Measurements from ENCODE around the gene HIVEP2. TPM values are rescaled to one million over a fixed set of nuclear protein-coding genes. Genes with fewer than 3 reads are reported as not detected.

Gene HIVEP2
- total and polyA plus RNA-seq, 2 donors (not counting 1 experiment from before 2014, with no cell fraction given): 5.0 to 14.4 TPM

DNA sequence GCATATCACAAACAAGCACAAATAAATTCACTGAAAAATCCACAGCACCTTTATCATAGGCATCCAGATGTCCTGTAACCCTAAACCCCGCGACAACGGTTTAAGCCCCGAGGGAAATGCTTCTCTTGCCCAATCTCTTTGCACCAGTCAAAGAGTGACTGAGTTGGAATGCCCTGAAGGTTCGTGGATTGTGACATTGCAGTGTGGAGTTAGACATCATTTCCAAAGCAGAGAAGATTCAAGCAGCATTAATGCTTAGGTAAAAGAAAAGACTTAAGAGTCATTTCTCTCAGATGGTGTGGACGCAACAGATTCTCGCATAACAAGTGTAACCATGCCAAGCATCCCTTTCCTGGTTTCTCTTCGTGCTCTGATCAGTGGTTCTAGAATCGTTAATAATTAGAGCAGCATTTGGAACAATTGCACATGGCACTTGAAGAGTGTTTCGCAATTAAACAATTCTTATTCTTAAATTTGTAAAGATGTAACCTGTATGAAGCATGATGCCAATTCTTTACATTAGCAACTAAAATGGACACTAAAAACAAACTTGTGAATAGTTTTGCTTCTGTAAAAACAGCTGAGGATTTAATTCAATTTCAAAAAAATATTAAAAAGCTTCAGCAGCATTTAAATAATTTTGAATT, 121.6 kb downstream of the HIVEP2 start:
- no peak for DNase-seq (ENCODE audit: low read depth in 2 of 2)
- Histone ChIP-seq H3K27me3 (ENCODE audit: control insufficient read depth, insufficient read depth, low read length) (no peaks in the 10 kb centered on the region), H3K36me3 (ENCODE audit: control insufficient read depth, insufficient read depth, low read length) (no peaks in the 10 kb centered on the region), H3K4me2 (ENCODE audit: extremely low read depth, insufficient read depth, low read length) (no peak overlapping the region), H3K4me3 (replicated peaks in 1 of 4; ENCODE audit: control extremely low read depth in 1 of 4, insufficient read depth in 1 of 4, low read depth in 3 of 4, low read length in 4 of 4) (no peak overlapping the region), H3K9me3 (ENCODE audit: control insufficient read depth, insufficient read depth, low read depth, low read length) (no peaks in the 10 kb centered on the region), H2AFZ (ENCODE audit: low read length) (no peak overlapping the region), H3K4me1 (ENCODE audit: control insufficient read depth, extremely low read depth, insufficient read depth, low read length) (peaks cover 15% of the 10 kb centered on the region), H3K27ac (ENCODE audit: insufficient read depth, low read length) (no peak overlapping the region), H3K9ac (ENCODE audit: insufficient read depth, low read length) (no peak overlapping the region), H4K20me1 (ENCODE audit: control insufficient read depth, extremely low read depth, insufficient read depth, low read length) (no peaks in the 10 kb centered on the region), H3K79me2 (ENCODE audit: control insufficient read depth, insufficient read depth, low read length) (peaks cover 17% of the 10 kb centered on the region)
- TF ChIP-seq EZH2 (IDR thresholded peaks at IDR 0.05; ENCODE audit: low read length, missing control alignments): no peak
- no peak for TF ChIP-seq CTCF (conservative IDR thresholded peaks at IDR 0.05 in 1 of 2, IDR thresholded peaks at IDR 0.05 in 1 of 2; ENCODE audit: low read depth in 1 of 2, low read length in 2 of 2)

DNA sequence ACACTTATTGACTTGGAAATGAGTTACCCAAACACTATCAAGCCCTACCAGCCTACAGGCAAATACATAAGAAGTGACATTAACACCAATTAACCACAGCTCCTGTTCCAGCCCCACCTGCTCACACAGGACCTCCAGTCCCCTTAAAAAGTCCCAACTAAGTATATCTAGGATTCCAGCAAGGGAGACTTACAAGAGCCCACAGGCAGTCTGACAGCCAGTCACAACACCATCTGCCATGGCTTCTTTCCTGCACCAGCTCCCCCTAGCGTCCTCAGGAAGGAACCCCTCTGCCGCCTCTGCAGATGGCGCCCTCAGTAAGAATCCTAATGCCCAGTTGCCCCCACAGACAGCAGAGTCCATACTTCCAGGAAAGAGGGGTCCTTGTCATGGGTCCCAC, 122.1 kb downstream of the HIVEP2 start:
- no peak overlapping the region for H3K27ac ChIP-seq (ENCODE audit: insufficient read depth, low read length)
- peaks cover 17% of the 10 kb centered on the region for H3K79me2 ChIP-seq (ENCODE audit: control insufficient read depth, insufficient read depth, low read length)
- H3K4me1 ChIP-seq (ENCODE audit: control insufficient read depth, extremely low read depth, insufficient read depth, low read length): peaks cover 15% of the 10 kb centered on the region
- H3K9me3 ChIP-seq (ENCODE audit: control insufficient read depth, insufficient read depth, low read depth, low read length): no peaks in the 10 kb centered on the region
- H3K36me3 ChIP-seq (ENCODE audit: control insufficient read depth, insufficient read depth, low read length): no peaks in the 10 kb centered on the region
- H3K9ac ChIP-seq (ENCODE audit: insufficient read depth, low read length): no peak overlapping the region
- no peak overlapping the region for H3K4me3 ChIP-seq (replicated peaks in 1 of 4; ENCODE audit: control extremely low read depth in 1 of 4, insufficient read depth in 1 of 4, low read depth in 3 of 4, low read length in 4 of 4)
- no peak overlapping the region for H2AFZ ChIP-seq (ENCODE audit: low read length)
- H3K27me3 ChIP-seq (ENCODE audit: control insufficient read depth, insufficient read depth, low read length): no peaks in the 10 kb centered on the region
- no peaks in the 10 kb centered on the region for H4K20me1 ChIP-seq (ENCODE audit: control insufficient read depth, extremely low read depth, insufficient read depth, low read length)
- no peak for DNase-seq (ENCODE audit: low read depth in 2 of 2)
- no peak overlapping the region for H3K4me2 ChIP-seq (ENCODE audit: extremely low read depth, insufficient read depth, low read length)
- peak; percentile 16 to 20 for TF ChIP-seq CTCF (conservative IDR thresholded peaks at IDR 0.05 in 1 of 2, IDR thresholded peaks at IDR 0.05 in 1 of 2; ENCODE audit: low read depth in 1 of 2, low read length in 2 of 2)
- TF ChIP-seq EZH2 (IDR thresholded peaks at IDR 0.05; ENCODE audit: low read length, missing control alignments): no peak

- peaks cover 15% of the 10 kb centered on the region for H3K4me1 ChIP-seq (ENCODE audit: control insufficient read depth, extremely low read depth, insufficient read depth, low read length)
- no peaks in the 10 kb centered on the region for H3K9me3 ChIP-seq (ENCODE audit: control insufficient read depth, insufficient read depth, low read depth, low read length)
- TF ChIP-seq CTCF (conservative IDR thresholded peaks at IDR 0.05 in 1 of 2, IDR thresholded peaks at IDR 0.05 in 1 of 2; ENCODE audit: low read depth in 1 of 2, low read length in 2 of 2) (no peak), EZH2 (IDR thresholded peaks at IDR 0.05; ENCODE audit: low read length, missing control alignments) (no peak)
- H3K27ac ChIP-seq (ENCODE audit: insufficient read depth, low read length): no peak overlapping the region
- DNase-seq (ENCODE audit: low read depth in 2 of 2): no peak
- H3K4me3 ChIP-seq (replicated peaks in 1 of 4; ENCODE audit: control extremely low read depth in 1 of 4, insufficient read depth in 1 of 4, low read depth in 3 of 4, low read length in 4 of 4): no peak overlapping the region
- H2AFZ ChIP-seq (ENCODE audit: low read length): no peak overlapping the region
- H4K20me1 ChIP-seq (ENCODE audit: control insufficient read depth, extremely low read depth, insufficient read depth, low read length): no peaks in the 10 kb centered on the region
- H3K79me2 ChIP-seq (ENCODE audit: control insufficient read depth, insufficient read depth, low read length): peaks cover 17% of the 10 kb centered on the region
- no peaks in the 10 kb centered on the region for H3K27me3 ChIP-seq (ENCODE audit: control insufficient read depth, insufficient read depth, low read length)
- no peak overlapping the region for H3K9ac ChIP-seq (ENCODE audit: insufficient read depth, low read length)
- H3K36me3 ChIP-seq (ENCODE audit: control insufficient read depth, insufficient read depth, low read length): no peaks in the 10 kb centered on the region
- no peak overlapping the region for H3K4me2 ChIP-seq (ENCODE audit: extremely low read depth, insufficient read depth, low read length)
Observed at GRCh38 chr6:142822383-142822782, 122.6 kb downstream of the HIVEP2 start.

Measured in fibroblast of lung (primary cell).